ENCODE data around the gene MAG.

Gene MAG, protein sequence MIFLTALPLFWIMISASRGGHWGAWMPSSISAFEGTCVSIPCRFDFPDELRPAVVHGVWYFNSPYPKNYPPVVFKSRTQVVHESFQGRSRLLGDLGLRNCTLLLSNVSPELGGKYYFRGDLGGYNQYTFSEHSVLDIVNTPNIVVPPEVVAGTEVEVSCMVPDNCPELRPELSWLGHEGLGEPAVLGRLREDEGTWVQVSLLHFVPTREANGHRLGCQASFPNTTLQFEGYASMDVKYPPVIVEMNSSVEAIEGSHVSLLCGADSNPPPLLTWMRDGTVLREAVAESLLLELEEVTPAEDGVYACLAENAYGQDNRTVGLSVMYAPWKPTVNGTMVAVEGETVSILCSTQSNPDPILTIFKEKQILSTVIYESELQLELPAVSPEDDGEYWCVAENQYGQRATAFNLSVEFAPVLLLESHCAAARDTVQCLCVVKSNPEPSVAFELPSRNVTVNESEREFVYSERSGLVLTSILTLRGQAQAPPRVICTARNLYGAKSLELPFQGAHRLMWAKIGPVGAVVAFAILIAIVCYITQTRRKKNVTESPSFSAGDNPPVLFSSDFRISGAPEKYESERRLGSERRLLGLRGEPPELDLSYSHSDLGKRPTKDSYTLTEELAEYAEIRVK
- long read RNA-seq, result 0 reads

DNA sequence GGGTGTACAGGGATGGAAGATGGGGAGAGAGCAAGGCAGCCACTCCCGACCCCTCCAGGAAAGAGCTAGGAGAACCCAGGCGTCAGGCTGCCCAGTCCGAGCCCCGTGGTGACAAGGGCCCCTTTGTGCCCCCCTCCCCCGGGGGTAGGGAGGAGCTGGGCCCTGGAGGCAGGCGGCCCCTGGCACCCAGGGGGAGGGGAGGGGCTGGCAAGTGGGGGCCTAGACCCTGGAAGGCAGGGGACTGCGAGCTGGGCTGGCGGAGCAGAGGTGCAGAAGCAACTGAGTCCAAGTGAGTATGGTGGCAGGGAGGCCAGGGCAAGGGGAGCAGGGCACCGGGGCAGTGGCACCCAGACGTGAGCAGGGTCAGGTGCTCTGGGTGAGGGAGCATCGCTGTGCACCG is at the start of gene MAG:
Gene MAG, plus strand, starts transcription at position 246 of the 400 bp plus-strand sequence. CDS start 3,248 bp downstream, outside the sequence.
- no peaks in the 10 kb centered on the region for H3K27me3 ChIP-seq (ENCODE audit: insufficient read depth, poor library complexity, severe bottlenecking)
- no peak for DNase-seq (ENCODE audit: low read depth in 1 of 2, low spot score in 1 of 2)
- no peak within 1 kb of the TSS for H3K4me3 ChIP-seq (replicated peaks; ENCODE audit: insufficient read depth, low read length)
- no peak within 1 kb of the TSS for H3K27ac ChIP-seq (replicated peaks)
- TF ChIP-seq, protein P1, sequence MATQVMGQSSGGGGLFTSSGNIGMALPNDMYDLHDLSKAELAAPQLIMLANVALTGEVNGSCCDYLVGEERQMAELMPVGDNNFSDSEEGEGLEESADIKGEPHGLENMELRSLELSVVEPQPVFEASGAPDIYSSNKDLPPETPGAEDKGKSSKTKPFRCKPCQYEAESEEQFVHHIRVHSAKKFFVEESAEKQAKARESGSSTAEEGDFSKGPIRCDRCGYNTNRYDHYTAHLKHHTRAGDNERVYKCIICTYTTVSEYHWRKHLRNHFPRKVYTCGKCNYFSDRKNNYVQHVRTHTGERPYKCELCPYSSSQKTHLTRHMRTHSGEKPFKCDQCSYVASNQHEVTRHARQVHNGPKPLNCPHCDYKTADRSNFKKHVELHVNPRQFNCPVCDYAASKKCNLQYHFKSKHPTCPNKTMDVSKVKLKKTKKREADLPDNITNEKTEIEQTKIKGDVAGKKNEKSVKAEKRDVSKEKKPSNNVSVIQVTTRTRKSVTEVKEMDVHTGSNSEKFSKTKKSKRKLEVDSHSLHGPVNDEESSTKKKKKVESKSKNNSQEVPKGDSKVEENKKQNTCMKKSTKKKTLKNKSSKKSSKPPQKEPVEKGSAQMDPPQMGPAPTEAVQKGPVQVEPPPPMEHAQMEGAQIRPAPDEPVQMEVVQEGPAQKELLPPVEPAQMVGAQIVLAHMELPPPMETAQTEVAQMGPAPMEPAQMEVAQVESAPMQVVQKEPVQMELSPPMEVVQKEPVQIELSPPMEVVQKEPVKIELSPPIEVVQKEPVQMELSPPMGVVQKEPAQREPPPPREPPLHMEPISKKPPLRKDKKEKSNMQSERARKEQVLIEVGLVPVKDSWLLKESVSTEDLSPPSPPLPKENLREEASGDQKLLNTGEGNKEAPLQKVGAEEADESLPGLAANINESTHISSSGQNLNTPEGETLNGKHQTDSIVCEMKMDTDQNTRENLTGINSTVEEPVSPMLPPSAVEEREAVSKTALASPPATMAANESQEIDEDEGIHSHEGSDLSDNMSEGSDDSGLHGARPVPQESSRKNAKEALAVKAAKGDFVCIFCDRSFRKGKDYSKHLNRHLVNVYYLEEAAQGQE (IDR thresholded peaks at IDR 0.05; ENCODE audit: insufficient replicate concordance, low read depth), result no peak
- no peak for TF ChIP-seq SPI1 (IDR thresholded peaks at IDR 0.05; ENCODE audit: borderline replicate concordance, low read depth)
- TF ChIP-seq, protein P2, sequence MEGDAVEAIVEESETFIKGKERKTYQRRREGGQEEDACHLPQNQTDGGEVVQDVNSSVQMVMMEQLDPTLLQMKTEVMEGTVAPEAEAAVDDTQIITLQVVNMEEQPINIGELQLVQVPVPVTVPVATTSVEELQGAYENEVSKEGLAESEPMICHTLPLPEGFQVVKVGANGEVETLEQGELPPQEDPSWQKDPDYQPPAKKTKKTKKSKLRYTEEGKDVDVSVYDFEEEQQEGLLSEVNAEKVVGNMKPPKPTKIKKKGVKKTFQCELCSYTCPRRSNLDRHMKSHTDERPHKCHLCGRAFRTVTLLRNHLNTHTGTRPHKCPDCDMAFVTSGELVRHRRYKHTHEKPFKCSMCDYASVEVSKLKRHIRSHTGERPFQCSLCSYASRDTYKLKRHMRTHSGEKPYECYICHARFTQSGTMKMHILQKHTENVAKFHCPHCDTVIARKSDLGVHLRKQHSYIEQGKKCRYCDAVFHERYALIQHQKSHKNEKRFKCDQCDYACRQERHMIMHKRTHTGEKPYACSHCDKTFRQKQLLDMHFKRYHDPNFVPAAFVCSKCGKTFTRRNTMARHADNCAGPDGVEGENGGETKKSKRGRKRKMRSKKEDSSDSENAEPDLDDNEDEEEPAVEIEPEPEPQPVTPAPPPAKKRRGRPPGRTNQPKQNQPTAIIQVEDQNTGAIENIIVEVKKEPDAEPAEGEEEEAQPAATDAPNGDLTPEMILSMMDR (IDR thresholded peaks at IDR 0.05; ENCODE audit: insufficient read depth, low read length), result no peak
- no peak for TF ChIP-seq POLR2AphosphoS5 (IDR thresholded peaks at IDR 0.05; ENCODE audit: low read depth)
- no peak for TF ChIP-seq GABPA (IDR thresholded peaks at IDR 0.05; ENCODE audit: low read depth)

DNA sequence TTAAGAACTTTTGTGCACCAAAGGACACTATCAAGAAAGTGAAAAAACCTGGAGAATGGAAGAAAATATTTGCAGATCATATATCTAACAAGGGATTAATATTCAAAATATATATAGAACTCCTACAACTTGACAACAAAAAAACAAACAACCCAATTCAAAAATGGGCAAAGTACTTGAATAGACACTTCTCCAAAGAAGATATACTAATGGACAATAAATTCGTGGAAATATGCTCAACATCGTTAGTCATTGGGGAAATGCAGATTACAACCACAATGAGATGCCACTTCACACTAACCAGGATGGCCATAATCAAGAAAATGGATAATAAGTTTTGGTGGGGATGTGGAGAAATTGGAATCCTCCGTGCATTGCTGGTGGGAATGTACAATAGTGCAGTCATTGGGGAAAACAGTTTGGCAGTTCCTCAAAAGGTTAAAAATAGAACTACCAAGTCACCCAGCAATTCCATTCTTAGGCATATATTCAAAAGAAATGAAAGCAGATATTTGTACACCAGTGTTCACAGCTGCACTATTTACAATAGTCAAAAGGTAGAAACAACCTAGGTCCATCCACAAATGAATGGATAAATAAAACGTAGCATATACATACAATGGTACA is 45.4 kb upstream of the MAG start:
- TF ChIP-seq SPI1 (IDR thresholded peaks at IDR 0.05; ENCODE audit: borderline replicate concordance, low read depth) (no peak), POLR2AphosphoS5 (IDR thresholded peaks at IDR 0.05; ENCODE audit: low read depth) (no peak), GABPA (IDR thresholded peaks at IDR 0.05; ENCODE audit: low read depth) (no peak)
- TF ChIP-seq, protein P1 (IDR thresholded peaks at IDR 0.05; ENCODE audit: insufficient replicate concordance, low read depth), result no peak
- H3K27me3 ChIP-seq (ENCODE audit: insufficient read depth, poor library complexity, severe bottlenecking), result peaks cover 45% of the 10 kb centered on the region
- H3K4me3 ChIP-seq (replicated peaks; ENCODE audit: insufficient read depth, low read length), result no peak overlapping the region
- DNase-seq (ENCODE audit: low read depth in 1 of 2, low spot score in 1 of 2), result no peak
- no peak overlapping the region for H3K27ac ChIP-seq (replicated peaks)

DNA sequence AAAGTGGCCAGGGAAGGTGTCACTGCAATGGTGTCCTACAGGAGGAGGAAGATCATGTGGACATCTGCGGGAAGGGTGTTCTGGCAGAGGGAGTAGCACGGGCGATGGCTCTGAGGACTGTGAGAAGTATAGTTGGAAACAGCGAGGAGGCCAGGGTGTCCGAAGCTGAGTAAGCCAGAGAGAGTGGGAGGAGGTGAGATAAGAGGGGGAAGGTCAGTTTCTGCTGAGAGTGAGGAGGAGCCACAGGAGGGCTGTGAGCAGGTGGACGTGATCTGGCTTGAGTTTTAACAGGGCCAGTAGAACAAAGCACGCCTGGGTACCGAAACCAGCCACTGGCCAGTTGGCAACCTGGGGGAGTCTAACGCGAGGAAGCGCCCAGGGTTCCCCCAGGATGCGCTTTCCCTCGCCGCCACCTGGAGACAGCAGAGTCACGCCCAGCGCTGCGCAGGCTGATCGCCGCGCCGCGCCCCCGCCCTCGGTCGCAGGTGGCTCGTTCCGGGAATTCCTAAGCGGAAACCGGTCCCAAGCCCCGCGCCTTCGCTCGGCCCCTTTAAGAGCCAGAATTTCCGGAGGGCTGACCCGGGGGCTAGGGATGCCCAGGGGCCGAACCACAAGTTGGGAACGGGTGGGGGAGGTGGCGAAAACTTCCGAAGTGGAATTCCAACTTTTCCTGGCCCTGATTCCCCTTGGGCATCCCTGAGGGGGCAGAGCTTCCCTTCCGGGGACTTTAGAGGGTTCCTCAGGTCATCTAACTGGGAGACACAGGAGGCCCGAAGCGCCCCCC is 44.2 kb upstream of the MAG start:
- peaks cover 45% of the 10 kb centered on the region for H3K27me3 ChIP-seq (ENCODE audit: insufficient read depth, poor library complexity, severe bottlenecking)

More for the DNA sequence above, 44.2 kb upstream of the MAG start:
- TF ChIP-seq GABPA (IDR thresholded peaks at IDR 0.05; ENCODE audit: low read depth), result no peak
- no peak for TF ChIP-seq SPI1 (IDR thresholded peaks at IDR 0.05; ENCODE audit: borderline replicate concordance, low read depth)
- TF ChIP-seq, protein P1 (IDR thresholded peaks at IDR 0.05; ENCODE audit: insufficient replicate concordance, low read depth), result no peak
- no peak for TF ChIP-seq POLR2AphosphoS5 (IDR thresholded peaks at IDR 0.05; ENCODE audit: low read depth)
- TF ChIP-seq, protein P2 (IDR thresholded peaks at IDR 0.05; ENCODE audit: insufficient read depth, low read length), result no peak
- DNase-seq (ENCODE audit: low read depth in 1 of 2, low spot score in 1 of 2), result no peak
- Histone ChIP-seq H3K27ac (replicated peaks) (no peak overlapping the region), H3K4me3 (replicated peaks; ENCODE audit: insufficient read depth, low read length) (no peak overlapping the region)

Data from HL-60 (cell line).